Chondrocyte (in vitro differentiated cells): ENCODE data around the gene MTG2. TPM values are rescaled to one million over a fixed set of nuclear protein-coding genes. Genes with fewer than 3 reads are reported as not detected.

ENCODE experiments used
- DNase-seq: peaks from one replicate; pipeline ENCODE4 v3.0.0; 2021; ENCODE audit warnings: mixed read lengths, low spot score
- H3K27ac Mint-ChIP-seq: one replicate; pipeline ENCODE4 v1.8.0; 2021; ENCODE audit warnings: mild to moderate bottlenecking, moderate library complexity, mixed read lengths; ENCODE audit not compliant: unreplicated experiment
- H3K27me3 Mint-ChIP-seq: 2 replicates; pipeline ENCODE4 v1.8.0; 2021; ENCODE audit warnings: low read depth, mixed read lengths
- H3K36me3 Mint-ChIP-seq: 2 replicates; pipeline ENCODE4 v1.8.0; 2021; ENCODE audit warnings: low read depth, mixed read lengths
- H3K4me1 Mint-ChIP-seq: 2 replicates; pipeline ENCODE4 v1.8.0; 2021; ENCODE audit warnings: low read depth, mild to moderate bottlenecking, mixed read lengths
- H3K4me3 Mint-ChIP-seq: one replicate; pipeline ENCODE4 v1.8.0; 2021; ENCODE audit warnings: mild to moderate bottlenecking, moderate library complexity, mixed read lengths; ENCODE audit not compliant: unreplicated experiment
- H3K9me3 Mint-ChIP-seq: 2 replicates; pipeline ENCODE4 v1.8.0; 2021; ENCODE audit warnings: low read depth, mixed read lengths
- CTCF ChIP-seq: fragments of 200-600 bp; sonication (generic); IDR thresholded peaks from 2 replicates; pipeline ENCODE4 v1.5.0; 2021; ENCODE audit warnings: antibody characterized with exemption, mild to moderate bottlenecking, moderate library complexity
- total RNA-seq: library from RNA; stranded (reverse); gene quantifications from 3 replicates; pipeline ENCODE4 v1.2.1, GENCODE V29; 2021

MTG2 gene
- total RNA-seq, 1 donor from 2014 or later = 22.3 TPM

- Mint-ChIP-seq H3K36me3 (no peaks in the 10 kb centered on the region), H3K27ac (no peak overlapping the region), H3K4me1 (no peaks in the 10 kb centered on the region), H3K4me3 (no peak overlapping the region), H3K9me3 (no peaks in the 10 kb centered on the region), H3K27me3 (peaks cover 7% of the 10 kb centered on the region)
- TF ChIP-seq CTCF = no peak
- no peak for DNase-seq
Measured at GRCh38 chr20:62231292-62231691, 48.5 kb downstream of the MTG2 start.

- DNase-seq = no peak
- Mint-ChIP-seq H3K4me3 (no peak overlapping the region), H3K4me1 (no peaks in the 10 kb centered on the region), H3K27ac (no peak overlapping the region), H3K9me3 (no peaks in the 10 kb centered on the region), H3K27me3 (no peaks in the 10 kb centered on the region), H3K36me3 (no peaks in the 10 kb centered on the region)
- no peak for TF ChIP-seq CTCF
Measured at GRCh38 chr20:62232194-62232593, 49.4 kb downstream of the MTG2 start.

- no peak for TF ChIP-seq CTCF
- Mint-ChIP-seq H3K36me3 (no peaks in the 10 kb centered on the region), H3K4me3 (no peak overlapping the region), H3K27ac (no peak overlapping the region), H3K9me3 (no peaks in the 10 kb centered on the region), H3K27me3 (no peaks in the 10 kb centered on the region), H3K4me1 (peaks cover 4% of the 10 kb centered on the region)
- no peak for DNase-seq
Measured at GRCh38 chr20:62232770-62233645, 50.2 kb downstream of the MTG2 start.

- no peak for DNase-seq
- Mint-ChIP-seq H3K4me1 (peaks cover 5% of the 10 kb centered on the region), H3K4me3 (no peak overlapping the region), H3K27me3 (no peaks in the 10 kb centered on the region), H3K9me3 (no peaks in the 10 kb centered on the region), H3K36me3 (no peaks in the 10 kb centered on the region), H3K27ac (no peak overlapping the region)
- TF ChIP-seq CTCF = no peak
Measured at GRCh38 chr20:62233684-62234083, 50.9 kb downstream of the MTG2 start.

- no peak for TF ChIP-seq CTCF
- peaks cover 8% of the 10 kb centered on the region for H3K4me1 Mint-ChIP-seq
- H3K27ac Mint-ChIP-seq = no peak overlapping the region
- H3K36me3 Mint-ChIP-seq = no peaks in the 10 kb centered on the region
- H3K9me3 Mint-ChIP-seq = no peaks in the 10 kb centered on the region
- H3K27me3 Mint-ChIP-seq = no peaks in the 10 kb centered on the region
- no peak for DNase-seq
- H3K4me3 Mint-ChIP-seq = no peak overlapping the region
Measured at GRCh38 chr20:62234339-62234738, 51.5 kb downstream of the MTG2 start.
